ENCODE measurements around the gene OTOP1. TPM values are rescaled to one million over a fixed set of nuclear protein-coding genes. Genes with fewer than 3 reads are reported as not detected.
"Not testable (repeated sequence)": the region's sequence is repeated elsewhere in the genome, so short reads cannot be mapped to it uniquely, and the experiment has no call there.

OTOP1 gene
- total RNA-seq, 6 experiments from 2014 or later = not detected

GRCh38 chr4:4227510-4228355, 1.0 kb upstream of the OTOP1 start:
- Histone ChIP-seq H3K27me3 (no peaks in the 10 kb centered on the region), H3K9me3 (no peaks in the 10 kb centered on the region), H3K4me1 (no peaks in the 10 kb centered on the region), H3K27ac (no peak overlapping the region), H3K4me3 (no peak overlapping the region), H3K36me3 (no peaks in the 10 kb centered on the region)
- no peak for ATAC-seq
- 10% methylated on average over 12 of the region's 51 CpGs for WGBS (ENCODE audit: insufficient coverage, low coverage, low lambda C conversion rate, missing lambda C conversion rate)
- intact Hi-C loops (cut with DNase I) = no loop called here
- no peak for DNase-seq
- TF ChIP-seq POLR2A (IDR thresholded peaks at IDR 0.05) (no peak), CTCF (IDR thresholded peaks at IDR 0.05) (no peak)

DNA sequence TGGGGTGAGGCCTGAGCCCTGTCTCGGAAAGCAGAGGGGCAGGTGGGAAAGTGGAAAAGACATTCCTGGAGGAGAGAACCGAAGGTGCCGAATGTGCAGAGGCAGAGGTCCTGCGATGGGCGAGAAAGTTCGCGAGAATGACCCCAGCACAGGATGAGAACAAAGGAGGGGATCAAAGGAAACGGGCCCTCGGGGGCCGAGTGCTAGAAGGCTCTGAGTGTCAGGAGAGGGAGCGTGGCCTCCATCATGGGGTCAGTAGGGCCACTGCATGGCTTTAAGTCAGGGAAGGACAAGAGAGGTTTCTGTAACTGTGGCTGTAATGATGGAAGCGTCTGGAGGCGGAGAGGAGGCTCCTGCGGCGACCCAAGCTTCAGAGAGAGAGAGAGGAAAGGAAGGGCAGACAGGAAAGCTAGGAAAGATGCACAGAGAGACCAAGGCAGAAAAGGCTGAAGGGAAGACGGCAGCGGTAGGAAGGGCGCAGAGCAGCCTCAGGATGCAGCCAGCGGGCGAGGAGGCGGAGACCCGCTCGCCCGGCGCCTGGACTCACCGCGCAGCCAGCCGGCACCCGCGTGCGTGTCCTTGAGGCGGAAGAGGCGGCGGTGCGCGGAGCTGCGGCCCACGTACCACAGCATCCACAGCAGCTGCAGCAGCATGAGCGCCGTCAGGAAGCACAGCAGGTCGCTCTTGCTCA, 669 bp downstream of the OTOP1 start:
- ATAC-seq (no peak), DNase-seq (no peak)
- Histone ChIP-seq H3K27ac (no peak overlapping the region), H3K27me3 (no peaks in the 10 kb centered on the region), H3K9me3 (no peaks in the 10 kb centered on the region), H3K36me3 (no peaks in the 10 kb centered on the region), H3K4me3 (no peak overlapping the region), H3K4me1 (no peaks in the 10 kb centered on the region)
- TF ChIP-seq POLR2A (IDR thresholded peaks at IDR 0.05) = no peak
- TF ChIP-seq CTCF (IDR thresholded peaks at IDR 0.05) = no peak
- WGBS (ENCODE audit: insufficient coverage, low coverage, low lambda C conversion rate, missing lambda C conversion rate) = 17% methylated on average over 19 of the region's 41 CpGs
- intact Hi-C loops (cut with DNase I) = no loop called here

DNA sequence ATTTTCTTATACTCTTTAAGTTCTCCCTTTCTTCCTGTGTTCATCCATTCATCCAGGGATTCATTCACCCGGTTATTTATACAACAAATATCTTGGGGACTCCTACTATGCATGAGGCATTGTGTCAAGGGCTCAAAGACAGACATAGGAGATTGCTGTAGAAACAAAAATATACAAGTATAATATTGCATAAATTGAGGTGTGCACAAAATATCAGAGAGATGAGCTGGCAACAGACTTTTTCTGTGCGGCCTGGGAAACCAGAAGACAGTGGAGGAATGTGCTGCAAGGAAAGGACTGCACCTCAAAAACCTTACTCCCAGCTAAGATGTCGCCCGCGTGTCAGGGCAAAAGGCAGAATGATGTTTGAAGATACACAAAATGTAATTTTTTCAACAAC, 9.6 kb downstream of the OTOP1 start:
- no peak overlapping the region for H3K4me3 ChIP-seq
- no peak overlapping the region for H3K27ac ChIP-seq
- WGBS (ENCODE audit: insufficient coverage, low coverage, low lambda C conversion rate, missing lambda C conversion rate) = 63% methylated on average over 5 of the region's 5 CpGs
- no peaks in the 10 kb centered on the region for H3K4me1 ChIP-seq
- TF ChIP-seq CTCF (IDR thresholded peaks at IDR 0.05) (no peak), POLR2A (IDR thresholded peaks at IDR 0.05) (no peak)
- H3K9me3 ChIP-seq = no peaks in the 10 kb centered on the region
- DNase-seq (no peak), ATAC-seq (no peak)
- no peaks in the 10 kb centered on the region for H3K36me3 ChIP-seq
- H3K27me3 ChIP-seq = no peaks in the 10 kb centered on the region
- intact Hi-C loops (cut with DNase I) = no loop called here

DNA sequence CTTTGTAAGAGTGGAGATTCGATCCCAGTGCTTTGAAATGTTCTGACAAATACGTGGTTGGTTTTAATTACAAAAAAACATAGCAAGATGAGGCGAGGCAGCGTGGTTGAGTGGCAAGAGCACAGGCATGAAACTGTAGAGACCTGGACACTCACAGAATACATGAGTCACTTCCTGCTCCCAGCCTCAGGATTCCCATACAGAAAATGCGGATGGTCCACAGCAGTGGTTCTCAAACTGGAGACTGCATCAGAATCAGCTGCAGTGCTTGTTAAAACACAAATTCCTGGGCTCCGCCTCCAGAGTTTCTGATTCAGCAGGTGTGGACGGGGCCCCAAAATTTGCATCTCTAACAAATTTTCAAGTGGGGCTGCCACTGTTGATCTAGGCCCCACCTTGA, 10.1 kb downstream of the OTOP1 start:
- no peak overlapping the region for H3K4me3 ChIP-seq
- 61% methylated on average over 6 of the region's 7 CpGs for WGBS (ENCODE audit: insufficient coverage, low coverage, low lambda C conversion rate, missing lambda C conversion rate)
- no peak overlapping the region for H3K27ac ChIP-seq
- no peaks in the 10 kb centered on the region for H3K4me1 ChIP-seq
- DNase-seq = no peak
- H3K27me3 ChIP-seq = no peaks in the 10 kb centered on the region
- no peak for ATAC-seq
- H3K9me3 ChIP-seq = no peaks in the 10 kb centered on the region
- no peak for TF ChIP-seq CTCF (IDR thresholded peaks at IDR 0.05)
- intact Hi-C loops (cut with DNase I) = no loop called here
- H3K36me3 ChIP-seq = no peaks in the 10 kb centered on the region

DNA sequence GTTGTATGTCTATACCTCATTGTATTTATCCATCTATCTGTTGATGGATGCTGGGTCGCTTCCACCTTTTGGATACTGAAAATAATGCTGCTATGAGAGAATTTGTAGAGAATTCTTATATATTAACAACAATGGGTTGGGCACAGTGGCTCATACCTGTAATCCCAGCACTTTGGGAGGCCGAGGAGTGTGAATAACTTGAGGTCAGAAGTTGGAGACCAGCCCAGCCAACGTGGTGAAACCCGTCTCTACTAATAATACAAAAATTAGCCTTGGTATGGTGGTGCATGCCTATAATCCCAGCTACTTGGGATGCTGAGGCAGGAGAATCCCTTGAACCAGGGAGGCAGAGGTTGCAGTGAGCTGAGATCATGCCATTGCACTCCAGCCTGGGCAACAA, 13.1 kb downstream of the OTOP1 start:
- H3K27ac ChIP-seq; H3K4me3 ChIP-seq; H3K27me3 ChIP-seq; ATAC-seq; H3K9me3 ChIP-seq; H3K4me1 ChIP-seq; H3K36me3 ChIP-seq; DNase-seq; intact Hi-C loops (cut with DNase I): not testable (repeated sequence)
- WGBS (ENCODE audit: insufficient coverage, low coverage, low lambda C conversion rate, missing lambda C conversion rate) = 53% methylated on average over 4 of the region's 4 CpGs
